BLaER1 (cell line): ENCODE results near the gene ETF1.
A peak's percentile ranks its signal among the peaks of the same experiment; 100 is the strongest.

Experiments used
- H3K27ac ChIP-seq: shearing (Covaris generic); formaldehyde crosslinking; 2 replicates; pipeline ENCODE4 v1.8.1; 2022
- H3K27me3 ChIP-seq: shearing (Covaris generic); formaldehyde crosslinking; 2 replicates; pipeline ENCODE4 v1.8.1; 2022
- H3K36me3 ChIP-seq: shearing (Covaris generic); formaldehyde crosslinking; 2 replicates; pipeline ENCODE4 v1.8.1; 2022
- H3K4me1 ChIP-seq: shearing (Covaris generic); formaldehyde crosslinking; 2 replicates; pipeline ENCODE4 v1.8.1; 2022
- H3K4me2 ChIP-seq: shearing (Covaris generic); formaldehyde crosslinking; 2 replicates; pipeline ENCODE4 v1.8.1; 2022
- H3K4me3 ChIP-seq: shearing (Covaris generic); formaldehyde crosslinking; 2 replicates; pipeline ENCODE4 v1.8.1; 2022
- H3K9ac ChIP-seq: shearing (Covaris generic); formaldehyde crosslinking; 2 replicates; pipeline ENCODE4 v1.8.1; 2022
- H3K9me3 ChIP-seq: shearing (Covaris generic); formaldehyde crosslinking; 2 replicates; pipeline ENCODE4 v1.8.1; 2022
- H4K20me1 ChIP-seq: shearing (Covaris generic); formaldehyde crosslinking; 2 replicates; pipeline ENCODE4 v1.8.1; 2022
- Cebpa-rat ChIP-seq: shearing (Covaris generic); IDR thresholded peaks from 2 replicates; pipeline ENCODE4 v1.8.1; 2022

Gene ETF1

GRCh38 chr5:138575194-138576015 lies 32.4 kb upstream of the ETF1 start, which contains the start of gene HSPA9:
Gene HSPA9, minus strand, starts transcription at chr5:138575401. Its CDS starts 83 bp downstream, at chr5:138575318.
- H3K9ac ChIP-seq = peak within 1 kb of the TSS; percentile 99
- H3K4me3 ChIP-seq = peak within 1 kb of the TSS; percentile 91
- no peaks in the 10 kb centered on the region for H3K27me3 ChIP-seq
- H3K9me3 ChIP-seq = no peaks in the 10 kb centered on the region
- peaks cover 34% of the 10 kb centered on the region for H3K36me3 ChIP-seq
- H3K4me1 ChIP-seq = peaks cover 23% of the 10 kb centered on the region
- H4K20me1 ChIP-seq = peaks cover 47% of the 10 kb centered on the region
- TF ChIP-seq Cebpa-rat = peak; percentile 91
- peak within 1 kb of the TSS; percentile 91 for H3K4me2 ChIP-seq
- H3K27ac ChIP-seq = peak within 1 kb of the TSS; percentile 100

- Histone ChIP-seq H3K27me3 (no peaks in the 10 kb centered on the region), H3K4me2 (peak overlapping the region; percentile 91), H3K36me3 (peaks cover 40% of the 10 kb centered on the region), H3K4me1 (peaks cover 23% of the 10 kb centered on the region), H4K20me1 (peaks cover 54% of the 10 kb centered on the region), H3K9ac (peak overlapping the region; percentile 99), H3K4me3 (peak overlapping the region; percentile 91), H3K27ac (peak overlapping the region; percentile 100), H3K9me3 (no peaks in the 10 kb centered on the region)
- TF ChIP-seq Cebpa-rat = no peak
Measured at GRCh38 chr5:138574744-138575193, 31.7 kb upstream of the ETF1 start.

- peaks cover 60% of the 10 kb centered on the region for H4K20me1 ChIP-seq
- H3K27me3 ChIP-seq = no peaks in the 10 kb centered on the region
- no peak for TF ChIP-seq Cebpa-rat
- H3K4me2 ChIP-seq = peak overlapping the region; percentile 91
- H3K4me1 ChIP-seq = peaks cover 23% of the 10 kb centered on the region
- H3K9me3 ChIP-seq = no peaks in the 10 kb centered on the region
- peak overlapping the region; percentile 99 for H3K9ac ChIP-seq
- peak overlapping the region; percentile 100 for H3K27ac ChIP-seq
- H3K36me3 ChIP-seq = peaks cover 47% of the 10 kb centered on the region
- peak overlapping the region; percentile 91 for H3K4me3 ChIP-seq
Measured at GRCh38 chr5:138573949-138574670, 31.1 kb upstream of the ETF1 start.

GRCh38 chr5:138573223-138573622 lies 30.2 kb upstream of the ETF1 start:
- H3K9ac ChIP-seq = no peak overlapping the region; the same call in 1 of the 2 replicates
- H3K4me2 ChIP-seq = peak overlapping the region; percentile 91
- TF ChIP-seq Cebpa-rat = no peak
- H3K36me3 ChIP-seq = peaks cover 55% of the 10 kb centered on the region
- H3K4me1 ChIP-seq = peaks cover 30% of the 10 kb centered on the region
- H3K9me3 ChIP-seq = no peaks in the 10 kb centered on the region
- H3K4me3 ChIP-seq = peak overlapping the region; percentile 91; the same call in 1 of the 2 replicates
- no peak overlapping the region for H3K27ac ChIP-seq
- H4K20me1 ChIP-seq = peaks cover 69% of the 10 kb centered on the region
- no peaks in the 10 kb centered on the region for H3K27me3 ChIP-seq

GRCh38 chr5:138570871-138571270 lies 27.8 kb upstream of the ETF1 start:
- H4K20me1 ChIP-seq = peaks cover 93% of the 10 kb centered on the region
- no peaks in the 10 kb centered on the region for H3K27me3 ChIP-seq
- peaks cover 79% of the 10 kb centered on the region for H3K36me3 ChIP-seq
- no peak overlapping the region for H3K9ac ChIP-seq
- no peak overlapping the region for H3K4me2 ChIP-seq
- H3K9me3 ChIP-seq = no peaks in the 10 kb centered on the region
- H3K27ac ChIP-seq = no peak overlapping the region
- no peak for TF ChIP-seq Cebpa-rat
- peaks cover 25% of the 10 kb centered on the region for H3K4me1 ChIP-seq
- H3K4me3 ChIP-seq = no peak overlapping the region

GRCh38 chr5:138569782-138570181 lies 26.7 kb upstream of the ETF1 start:
- Histone ChIP-seq H3K27ac (no peak overlapping the region), H3K4me3 (no peak overlapping the region), H3K36me3 (peaks cover 90% of the 10 kb centered on the region), H3K4me1 (peaks cover 25% of the 10 kb centered on the region), H3K27me3 (no peaks in the 10 kb centered on the region), H3K9ac (no peak overlapping the region), H3K9me3 (no peaks in the 10 kb centered on the region), H3K4me2 (no peak overlapping the region), H4K20me1 (peaks cover 100% of the 10 kb centered on the region)
- no peak for TF ChIP-seq Cebpa-rat

- Histone ChIP-seq H3K4me1 (peaks cover 13% of the 10 kb centered on the region; the same call in 1 of the 2 replicates), H3K4me2 (no peak overlapping the region), H3K27ac (peak overlapping the region; percentile 6; the same call in 1 of the 2 replicates), H3K4me3 (no peak overlapping the region), H3K9me3 (no peaks in the 10 kb centered on the region), H3K36me3 (peaks cover 100% of the 10 kb centered on the region), H4K20me1 (peaks cover 100% of the 10 kb centered on the region), H3K9ac (no peak overlapping the region), H3K27me3 (no peaks in the 10 kb centered on the region)
- TF ChIP-seq Cebpa-rat = no peak
Measured at GRCh38 chr5:138568061-138568824, 25.2 kb upstream of the ETF1 start.

- no peak for TF ChIP-seq Cebpa-rat
- Histone ChIP-seq H3K27me3 (no peaks in the 10 kb centered on the region), H3K27ac (no peak overlapping the region), H3K4me1 (peaks cover 12% of the 10 kb centered on the region; the same call in 1 of the 2 replicates), H4K20me1 (peaks cover 98% of the 10 kb centered on the region), H3K9ac (no peak overlapping the region), H3K4me2 (no peak overlapping the region), H3K4me3 (no peak overlapping the region), H3K9me3 (no peaks in the 10 kb centered on the region), H3K36me3 (peaks cover 97% of the 10 kb centered on the region)
Measured at GRCh38 chr5:138566792-138567191, 23.8 kb upstream of the ETF1 start.

- Histone ChIP-seq H3K27ac (no peak overlapping the region), H3K4me1 (peaks cover 12% of the 10 kb centered on the region; the same call in 1 of the 2 replicates), H3K4me3 (no peak overlapping the region), H4K20me1 (peaks cover 98% of the 10 kb centered on the region), H3K36me3 (peaks cover 97% of the 10 kb centered on the region), H3K4me2 (no peak overlapping the region), H3K27me3 (no peaks in the 10 kb centered on the region), H3K9ac (no peak overlapping the region), H3K9me3 (no peaks in the 10 kb centered on the region)
- no peak for TF ChIP-seq Cebpa-rat
Measured at GRCh38 chr5:138565100-138565821, 22.2 kb upstream of the ETF1 start.
